ENCODE results near the gene SFXN3.

Gene SFXN3

DNA sequence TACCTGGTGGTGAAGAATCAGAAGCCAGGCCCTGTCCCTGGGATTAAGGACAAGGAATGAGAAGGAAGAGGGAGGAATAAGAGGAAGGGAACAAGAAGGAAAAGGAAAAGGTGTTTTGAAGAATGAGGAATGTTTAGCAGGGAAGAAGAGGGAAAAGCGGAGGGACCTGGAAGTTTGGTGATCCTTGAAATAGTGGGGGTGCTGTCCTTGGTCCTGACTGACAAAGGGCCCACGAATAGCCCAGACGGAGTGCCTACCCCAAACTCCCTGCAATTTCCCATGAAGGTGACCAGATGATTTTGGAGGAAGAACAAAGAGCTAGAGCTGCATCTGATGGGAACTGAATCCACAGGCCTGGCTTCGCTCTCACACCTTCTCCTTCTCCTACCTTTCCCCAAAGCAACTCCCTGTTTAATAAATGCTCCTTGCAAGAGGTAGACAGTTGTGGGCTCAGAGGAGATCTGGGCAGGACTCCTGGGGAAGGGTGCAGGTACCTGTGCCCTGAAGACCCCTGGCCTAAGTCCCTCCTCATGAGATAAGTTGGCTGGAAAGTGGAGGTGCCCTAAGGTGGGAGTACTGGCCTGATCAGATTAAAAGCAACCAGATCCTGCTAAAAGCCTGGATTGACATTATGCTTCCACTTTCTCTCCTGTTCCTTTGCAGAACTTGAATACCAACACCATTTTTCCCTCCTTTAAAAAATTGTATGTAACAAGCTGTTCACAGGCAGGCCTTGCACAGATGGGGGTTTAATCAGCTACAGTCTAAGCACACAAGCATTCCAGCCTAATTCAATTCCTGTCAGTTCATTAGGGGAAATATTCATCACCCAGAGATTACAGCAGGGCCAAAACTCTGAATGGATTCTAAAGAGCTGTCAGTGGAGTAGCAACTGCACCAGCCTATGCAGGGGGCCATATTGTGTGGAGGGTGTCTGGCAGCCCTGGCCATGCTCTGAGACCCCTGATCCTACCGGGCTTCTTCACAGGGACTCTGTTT lies 50.2 kb downstream of the SFXN3 start:
- DNase-seq, result no peak

DNA sequence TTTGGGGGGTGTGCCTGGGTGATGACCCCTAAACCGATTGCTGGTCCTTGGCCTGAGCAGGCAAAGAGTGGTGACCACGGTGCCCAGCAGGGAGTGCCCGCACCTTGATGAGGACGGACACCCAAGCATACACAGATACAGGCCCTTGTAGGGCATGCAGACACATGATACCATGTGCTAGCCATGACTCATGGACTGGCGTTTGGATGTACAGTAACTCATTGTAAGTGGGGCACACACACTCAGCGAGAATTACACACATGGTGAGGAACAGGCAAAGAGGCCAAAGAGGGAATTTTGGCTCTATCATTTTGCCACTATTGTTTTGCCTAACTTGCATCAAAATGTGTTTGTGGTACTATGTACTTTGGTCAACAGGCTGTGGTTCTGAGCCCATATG lies 54.8 kb downstream of the SFXN3 start:
- DNase-seq, result no peak

DNA sequence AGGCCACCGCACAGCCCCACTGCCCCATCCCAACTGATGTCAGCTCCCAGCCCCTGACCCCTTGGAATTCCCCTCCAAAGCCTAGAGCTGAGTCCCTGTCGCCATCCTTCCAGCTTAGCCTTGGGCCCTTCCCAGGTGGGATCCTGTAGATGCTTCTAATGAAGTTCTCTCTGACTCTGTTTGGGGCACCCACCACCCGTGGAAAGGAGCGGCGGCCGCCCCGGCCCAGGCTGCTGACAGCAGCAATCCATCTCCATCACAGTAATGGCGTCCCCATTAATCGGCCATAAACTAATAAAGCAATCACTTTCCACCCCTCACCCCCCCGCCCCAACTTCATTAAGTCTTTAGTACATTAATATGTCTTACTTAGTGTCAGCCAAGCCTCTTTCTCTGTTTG lies 56.3 kb downstream of the SFXN3 start:
- DNase-seq, result no peak

DNA sequence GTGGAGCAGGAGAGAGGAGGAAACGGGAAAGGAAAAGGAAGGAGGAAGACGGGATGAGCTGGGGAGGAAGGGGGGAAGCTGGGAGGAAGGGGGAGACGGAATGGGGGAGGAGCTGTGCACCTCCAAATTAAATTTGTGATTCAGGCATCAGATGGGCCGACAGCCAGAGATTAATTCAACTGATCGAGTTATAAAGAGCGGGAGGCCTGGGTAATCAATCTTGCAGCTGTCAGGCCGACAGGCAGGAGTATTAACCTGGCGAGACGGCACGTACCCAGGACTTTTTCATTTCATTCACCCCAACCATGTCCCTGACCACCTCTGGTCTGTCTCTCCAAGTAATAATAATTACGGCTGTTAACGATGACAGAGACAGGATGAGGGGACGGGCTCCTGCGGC lies 56.9 kb downstream of the SFXN3 start:
- DNase-seq, result no peak

DNA sequence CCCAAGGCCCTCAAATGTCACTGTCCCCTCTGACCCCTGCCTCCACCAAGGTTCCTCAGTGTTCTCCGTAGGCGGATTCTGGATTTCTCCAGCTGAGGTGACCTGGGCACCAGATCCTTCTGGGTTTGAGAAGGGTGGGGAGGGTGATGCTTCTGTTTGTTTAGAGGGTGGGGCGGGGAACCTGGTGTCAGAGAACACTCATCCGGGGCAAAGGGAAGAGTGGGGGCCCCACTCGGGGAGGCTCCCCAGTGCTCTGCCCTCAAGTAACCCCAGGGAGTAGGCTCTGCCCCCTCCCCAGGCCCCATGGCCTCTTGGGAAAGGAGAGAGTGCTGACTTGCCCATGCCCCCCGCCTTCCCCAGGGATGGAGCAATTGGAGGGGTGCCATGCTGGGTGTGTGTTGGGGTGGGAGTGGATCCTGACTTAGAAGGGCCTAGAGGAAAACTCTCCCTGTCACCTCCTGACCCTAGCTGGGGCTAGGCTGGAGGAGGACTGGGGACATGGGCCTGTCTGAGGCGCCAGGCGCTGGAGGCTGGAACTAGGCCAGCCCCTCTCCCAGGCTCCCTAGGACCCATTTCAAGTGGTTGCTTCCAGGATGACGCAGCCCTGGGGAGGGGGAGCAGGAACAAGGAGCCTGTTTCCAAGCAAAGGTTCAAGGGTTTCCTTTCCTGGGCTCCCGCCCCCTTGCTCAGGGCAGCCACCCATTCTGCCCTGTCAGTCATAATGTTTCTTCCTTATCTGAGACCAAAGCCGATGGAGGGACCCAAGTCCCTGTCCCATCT lies 58.7 kb downstream of the SFXN3 start:
- no peak for DNase-seq

DNA sequence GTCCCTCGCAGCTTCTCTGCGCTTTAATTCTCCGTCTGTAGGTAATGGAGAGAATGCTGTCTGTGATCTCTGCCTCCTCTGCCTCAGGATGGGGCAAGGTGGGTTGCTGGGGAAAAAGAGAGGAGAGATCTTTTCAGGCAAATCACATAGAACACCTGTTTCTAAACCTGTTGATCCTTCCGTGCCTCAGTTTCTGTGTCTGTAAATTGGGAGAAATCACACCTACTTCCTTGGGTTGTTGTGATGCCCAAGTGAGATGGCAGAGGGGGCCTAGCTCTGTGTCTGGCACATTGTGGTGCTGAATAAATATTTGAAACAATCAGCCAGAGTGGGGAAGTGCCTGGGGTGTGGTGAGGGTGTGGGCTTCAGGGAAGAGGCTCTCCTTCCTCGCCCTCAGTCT lies 59.6 kb downstream of the SFXN3 start:
- no peak for DNase-seq
